Uterus (tissue), 4 donors: ENCODE measurements around the gene TAF10. TPM values are rescaled to one million over a fixed set of nuclear protein-coding genes. Genes with fewer than 3 reads are reported as not detected.
A peak's percentile ranks its signal among the peaks of the same experiment; 100 is the strongest.

Source experiments
- DNase-seq, 2 donors: peaks; one replicate each; pipeline ENCODE4 v3.0.0-alpha.2; 2019 to 2020
- H3K27ac ChIP-seq, 2 donors: fragments of 200-600 bp; sonication (generic); 1 replicate in 1 of 2; 2 replicates in 1 of 2; pipeline ENCODE4 v1.5.1; 2016 to 2018
- H3K27me3 ChIP-seq, 2 donors: fragments of 200-600 bp; sonication (generic); one replicate each; pipeline ENCODE4 v1.5.1; 2018 to 2019; ENCODE audit warnings: control low read depth in 1 of 2
- H3K36me3 ChIP-seq, 2 donors: fragments of 200-600 bp; sonication (generic); one replicate each; pipeline ENCODE4 v1.5.1; 2019; ENCODE audit warnings: control low read depth in 1 of 2
- H3K4me1 ChIP-seq, 2 donors: fragments of 200-600 bp; sonication (generic); one replicate each; pipeline ENCODE4 v1.5.1; 2018 to 2019; ENCODE audit warnings: control low read depth in 1 of 2
- H3K4me3 ChIP-seq, 2 donors: fragments of 200-600 bp; sonication (generic); 1 replicate in 1 of 2; 2 replicates in 1 of 2; pipeline ENCODE4 v1.5.1; 2018 to 2019; ENCODE audit warnings: mild to moderate bottlenecking in 1 of 2
- H3K9me3 ChIP-seq, 2 donors: fragments of 200-600 bp; sonication (generic); one replicate each; pipeline ENCODE4 v1.5.1; 2019; ENCODE audit warnings: control low read depth in 1 of 2
- CTCF ChIP-seq, 4 experiments: fragments of 200-600 bp in 2 of 4; fragments of 450-650 bp in 2 of 4; sonication (generic) in 2 of 4; IDR thresholded peaks; one replicate each; pipeline ENCODE4 v1.5.1; 2016 to 2019; ENCODE audit warnings: antibody characterized with exemption in 4 of 4, mild to moderate bottlenecking in 2 of 4, moderate library complexity in 1 of 4
- POLR2A ChIP-seq, 2 donors: fragments of 450-650 bp; IDR thresholded peaks; one replicate each; pipeline ENCODE4 v1.6.1; 2016; ENCODE audit warnings: antibody characterized with exemption in 2 of 2, mild to moderate bottlenecking in 1 of 2, moderate library complexity in 1 of 2
- intact Hi-C: fragments of 100-400 bp; cut with DNase I; formaldehyde crosslinking; loops from one replicate; pipeline ENCODE4 v1.15.1; 2023; ENCODE audit warnings: low total_unique reads
- total RNA-seq, 4 donors: library from RNA; depleted of rRNA in 3 of 4; stranded (reverse); fragments of >200 nt in 3 of 4; gene quantifications; one replicate each; pipeline versions ENCODE4 v1.1.0 to v1.2.4, GENCODE V29; 2014 to 2023
- donor health status: DM: yes; HTN: yes; CAD: no.

TAF10 gene
- total RNA-seq, 4 donors from 2014 or later: 11.5 to 137 (median 67.1) TPM

GRCh38 chr11:6625832-6626420 is 13.9 kb upstream of the TAF10 start:
- H3K27me3 ChIP-seq: no peaks in the 10 kb centered on the region
- no peak overlapping the region for H3K4me3 ChIP-seq
- no peaks in the 10 kb centered on the region for H3K4me1 ChIP-seq
- no peaks in the 10 kb centered on the region for H3K9me3 ChIP-seq
- no peaks in the 10 kb centered on the region for H3K36me3 ChIP-seq
- DNase-seq: no peak
- TF ChIP-seq POLR2A (IDR thresholded peaks at IDR 0.05) (no peak), CTCF (IDR thresholded peaks at IDR 0.05) (no peak)
- intact Hi-C loops: no loop called here
- no peak overlapping the region for H3K27ac ChIP-seq

GRCh38 chr11:6625156-6625831 is 13.3 kb upstream of the TAF10 start:
- H3K36me3 ChIP-seq: no peaks in the 10 kb centered on the region
- H3K4me1 ChIP-seq: no peaks in the 10 kb centered on the region
- intact Hi-C loops: no loop called here
- H3K4me3 ChIP-seq: no peak overlapping the region
- no peaks in the 10 kb centered on the region for H3K9me3 ChIP-seq
- TF ChIP-seq CTCF (IDR thresholded peaks at IDR 0.05) (no peak), POLR2A (IDR thresholded peaks at IDR 0.05) (no peak)
- H3K27ac ChIP-seq: no peak overlapping the region
- H3K27me3 ChIP-seq: no peaks in the 10 kb centered on the region
- no peak for DNase-seq

GRCh38 chr11:6623391-6624363 is 11.7 kb upstream of the TAF10 start:
- DNase-seq: peak in 1 of 2 donors; percentile 18
- no peak overlapping the region for H3K27ac ChIP-seq
- H3K9me3 ChIP-seq: no peaks in the 10 kb centered on the region
- no peaks in the 10 kb centered on the region for H3K36me3 ChIP-seq
- no peak for TF ChIP-seq POLR2A (IDR thresholded peaks at IDR 0.05)
- no peak for TF ChIP-seq CTCF (IDR thresholded peaks at IDR 0.05)
- no peaks in the 10 kb centered on the region for H3K27me3 ChIP-seq
- intact Hi-C loops: no loop called here
- H3K4me3 ChIP-seq: no peak overlapping the region
- peaks cover 0 to 4% of the 10 kb centered on the region in 2 donors for H3K4me1 ChIP-seq

- H3K27ac ChIP-seq: no peak overlapping the region
- no peak for TF ChIP-seq POLR2A (IDR thresholded peaks at IDR 0.05)
- no peak for TF ChIP-seq CTCF (IDR thresholded peaks at IDR 0.05)
- H3K27me3 ChIP-seq: no peaks in the 10 kb centered on the region
- no peak overlapping the region for H3K4me3 ChIP-seq
- no peaks in the 10 kb centered on the region for H3K9me3 ChIP-seq
- no peaks in the 10 kb centered on the region for H3K36me3 ChIP-seq
- DNase-seq: peak in 1 of 2 donors; percentile 16
- H3K4me1 ChIP-seq: peaks cover 0 to 9% of the 10 kb centered on the region in 2 donors
- intact Hi-C loops: no loop called here
Observed at GRCh38 chr11:6622261-6623171, 10.5 kb upstream of the TAF10 start.
